HFFc6 (cell line): ENCODE data around the gene EFNB2. TPM values are rescaled to one million over a fixed set of nuclear protein-coding genes. Genes with fewer than 3 reads are reported as not detected.

Source experiments
- DNase-seq: peaks from one replicate; pipeline ENCODE4 v3.0.0-alpha.2; 2018
- H3K27ac Mint-ChIP-seq: 2 replicates; pipeline ENCODE4 v1.8.0; 2020; ENCODE audit warnings: mild to moderate bottlenecking, mixed read lengths
- H3K27me3 Mint-ChIP-seq: 2 replicates; pipeline ENCODE4 v1.8.0; 2021; ENCODE audit warnings: mild to moderate bottlenecking, moderate library complexity, mixed read lengths; ENCODE audit not compliant: insufficient read depth
- H3K36me3 Mint-ChIP-seq: 2 replicates; pipeline ENCODE4 v1.8.0; 2021; ENCODE audit warnings: low read depth, mixed read lengths
- H3K4me1 Mint-ChIP-seq: 2 replicates; pipeline ENCODE4 v1.8.0; 2020; ENCODE audit warnings: low read depth, mixed read lengths
- H3K4me3 Mint-ChIP-seq: 2 replicates; pipeline ENCODE4 v1.8.0; 2020; ENCODE audit warnings: mild to moderate bottlenecking, moderate library complexity, mixed read lengths
- H3K9me3 Mint-ChIP-seq: 2 replicates; pipeline ENCODE4 v1.8.0; 2020; ENCODE audit warnings: mild to moderate bottlenecking, mixed read lengths
- total RNA-seq, 6 experiments: library from RNA; stranded (reverse); fragmentation: NEBNext Ultra II Directional; extraction: Animal tissue kit (Norgen Biotek cat#: 25700); gene quantifications; 2 replicates in 1 of 6; 3 replicates in 5 of 6; pipeline ENCODE4 v1.2.3, GENCODE V29; 2021
- TF ChIP-seq, protein P1 (sequence below): fragments of 200-600 bp; sonication (generic); IDR thresholded peaks from 2 replicates; pipeline ENCODE4 v1.5.0; 2021; ENCODE audit warnings: antibody characterized with exemption, mild to moderate bottlenecking

EFNB2 gene
- total RNA-seq, 6 experiments from 2014 or later: 8.1 to 32.5 (median 30.6) TPM

DNA sequence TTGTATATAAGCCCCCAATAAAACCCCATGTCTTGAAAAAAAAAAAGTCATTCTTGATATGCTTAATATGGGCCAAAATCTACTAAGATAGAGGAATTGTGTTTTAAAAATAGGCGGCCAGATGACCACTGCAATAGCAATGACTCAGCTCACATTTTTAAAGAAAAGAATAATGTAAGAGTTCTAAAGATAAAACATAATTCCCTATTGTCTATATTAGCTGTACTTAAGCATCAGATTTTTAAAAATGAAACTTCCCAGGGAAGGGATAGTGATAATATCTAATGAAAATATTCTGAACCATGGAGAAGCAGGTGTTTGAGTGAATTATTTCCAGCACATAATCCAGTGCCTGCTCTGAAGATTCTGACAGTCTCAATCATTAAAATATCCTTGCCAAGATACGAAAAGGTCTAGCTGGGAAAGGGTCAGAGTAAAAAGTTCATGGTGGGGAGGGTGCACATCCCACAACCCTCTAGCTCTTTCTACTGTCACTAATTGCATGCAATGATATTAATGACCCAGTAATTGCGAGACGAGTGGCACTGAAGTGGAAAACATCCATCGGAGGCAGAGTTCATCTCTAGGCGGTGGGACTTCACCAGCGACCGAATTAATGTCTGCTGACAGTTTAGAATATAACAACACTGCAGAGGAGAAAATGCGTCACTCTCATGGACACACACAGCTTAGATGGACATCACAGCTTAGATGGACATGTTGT is 31.6 kb downstream of the EFNB2 start:
- DNase-seq: no peak
- peak overlapping the region; percentile 29; the same call in 1 of the 2 replicates for H3K27ac Mint-ChIP-seq
- TF ChIP-seq, protein P1, sequence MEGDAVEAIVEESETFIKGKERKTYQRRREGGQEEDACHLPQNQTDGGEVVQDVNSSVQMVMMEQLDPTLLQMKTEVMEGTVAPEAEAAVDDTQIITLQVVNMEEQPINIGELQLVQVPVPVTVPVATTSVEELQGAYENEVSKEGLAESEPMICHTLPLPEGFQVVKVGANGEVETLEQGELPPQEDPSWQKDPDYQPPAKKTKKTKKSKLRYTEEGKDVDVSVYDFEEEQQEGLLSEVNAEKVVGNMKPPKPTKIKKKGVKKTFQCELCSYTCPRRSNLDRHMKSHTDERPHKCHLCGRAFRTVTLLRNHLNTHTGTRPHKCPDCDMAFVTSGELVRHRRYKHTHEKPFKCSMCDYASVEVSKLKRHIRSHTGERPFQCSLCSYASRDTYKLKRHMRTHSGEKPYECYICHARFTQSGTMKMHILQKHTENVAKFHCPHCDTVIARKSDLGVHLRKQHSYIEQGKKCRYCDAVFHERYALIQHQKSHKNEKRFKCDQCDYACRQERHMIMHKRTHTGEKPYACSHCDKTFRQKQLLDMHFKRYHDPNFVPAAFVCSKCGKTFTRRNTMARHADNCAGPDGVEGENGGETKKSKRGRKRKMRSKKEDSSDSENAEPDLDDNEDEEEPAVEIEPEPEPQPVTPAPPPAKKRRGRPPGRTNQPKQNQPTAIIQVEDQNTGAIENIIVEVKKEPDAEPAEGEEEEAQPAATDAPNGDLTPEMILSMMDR: no peak
- H3K36me3 Mint-ChIP-seq: peaks cover 15% of the 10 kb centered on the region; the same call in 1 of the 2 replicates
- no peak overlapping the region for H3K4me3 Mint-ChIP-seq
- peaks cover 2% of the 10 kb centered on the region; the same call in 1 of the 2 replicates for H3K27me3 Mint-ChIP-seq
- H3K4me1 Mint-ChIP-seq: peaks cover 41% of the 10 kb centered on the region
- H3K9me3 Mint-ChIP-seq: no peaks in the 10 kb centered on the region

- peaks cover 15% of the 10 kb centered on the region; the same call in 1 of the 2 replicates for H3K36me3 Mint-ChIP-seq
- peaks cover 2% of the 10 kb centered on the region; the same call in 1 of the 2 replicates for H3K27me3 Mint-ChIP-seq
- peaks cover 42% of the 10 kb centered on the region for H3K4me1 Mint-ChIP-seq
- TF ChIP-seq, protein P1: no peak
- no peak overlapping the region for H3K27ac Mint-ChIP-seq
- H3K4me3 Mint-ChIP-seq: no peak overlapping the region
- DNase-seq: no peak
- no peaks in the 10 kb centered on the region for H3K9me3 Mint-ChIP-seq
Measured at GRCh38 chr13:106503272-106503671, 32.2 kb downstream of the EFNB2 start.

GRCh38 chr13:106500445-106500844 is 35.0 kb downstream of the EFNB2 start:
- TF ChIP-seq, protein P1: no peak
- Mint-ChIP-seq H3K4me3 (no peak overlapping the region), H3K27me3 (peaks cover 2% of the 10 kb centered on the region; the same call in 1 of the 2 replicates), H3K4me1 (peaks cover 39% of the 10 kb centered on the region), H3K36me3 (peaks cover 15% of the 10 kb centered on the region; the same call in 1 of the 2 replicates), H3K9me3 (no peaks in the 10 kb centered on the region), H3K27ac (peak overlapping the region; percentile 55)
- DNase-seq: no peak

GRCh38 chr13:106499896-106500295 is 35.6 kb downstream of the EFNB2 start:
- H3K27ac Mint-ChIP-seq: peak overlapping the region; percentile 55; the same call in 1 of the 2 replicates
- H3K27me3 Mint-ChIP-seq: peaks cover 2% of the 10 kb centered on the region; the same call in 1 of the 2 replicates
- H3K36me3 Mint-ChIP-seq: peaks cover 15% of the 10 kb centered on the region; the same call in 1 of the 2 replicates
- H3K9me3 Mint-ChIP-seq: no peaks in the 10 kb centered on the region
- H3K4me1 Mint-ChIP-seq: peaks cover 39% of the 10 kb centered on the region
- H3K4me3 Mint-ChIP-seq: no peak overlapping the region
- TF ChIP-seq, protein P1: no peak
- DNase-seq: no peak

DNA sequence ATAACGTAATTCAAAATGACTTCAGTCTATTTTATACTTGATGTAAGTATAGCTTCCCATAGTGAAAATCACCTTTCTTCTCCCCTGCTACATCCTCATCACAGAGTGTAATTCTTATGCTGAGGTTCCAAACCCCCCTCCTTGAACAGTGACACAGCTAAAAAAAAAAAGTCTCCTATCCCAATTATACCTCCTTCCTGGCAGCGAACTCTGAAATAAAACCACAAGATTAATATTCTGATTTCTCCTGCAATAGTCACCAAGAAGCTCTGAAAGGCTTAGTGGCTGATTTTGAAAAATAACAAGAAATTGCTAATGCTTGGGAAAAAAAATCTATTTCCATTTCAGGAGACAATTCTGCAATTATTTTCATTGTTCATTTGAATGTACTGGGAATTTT is 36.3 kb downstream of the EFNB2 start:
- Mint-ChIP-seq H3K4me3 (no peak overlapping the region), H3K9me3 (no peaks in the 10 kb centered on the region), H3K36me3 (peaks cover 20% of the 10 kb centered on the region; the same call in 1 of the 2 replicates), H3K27me3 (peaks cover 2% of the 10 kb centered on the region; the same call in 1 of the 2 replicates), H3K27ac (peak overlapping the region; percentile 34; the same call in 1 of the 2 replicates), H3K4me1 (peaks cover 34% of the 10 kb centered on the region)
- no peak for DNase-seq
- TF ChIP-seq, protein P1: no peak
